GM23248 (cell line): ENCODE measurements around the gene TRIM37. TPM values are rescaled to one million over a fixed set of nuclear protein-coding genes. Genes with fewer than 3 reads are reported as not detected.
"Not testable (repeated sequence)": the region's sequence is repeated elsewhere in the genome, so short reads cannot be mapped to it uniquely, and the experiment has no call there.

ENCODE experiments used
- DNase-seq: peaks from one replicate; pipeline ENCODE4 v3.0.0-alpha.2; 2015
- H2AFZ ChIP-seq: fragments of 200-600 bp; sonication (generic); 2 replicates; pipeline ENCODE4 v1.6.1; 2016; ENCODE audit warnings: antibody characterized with exemption
- H3F3A ChIP-seq: fragments of 200-600 bp; sonication (generic); 2 replicates; pipeline ENCODE4 v1.6.1; 2016; ENCODE audit warnings: mild to moderate bottlenecking, antibody characterized with exemption, mixed run types; ENCODE audit not compliant: insufficient read depth
- H3K27ac ChIP-seq: fragments of 200-600 bp; sonication (generic); 2 replicates; pipeline ENCODE4 v1.5.1; 2016; ENCODE audit warnings: mild to moderate bottlenecking
- H3K27me3 ChIP-seq: fragments of 200-600 bp; sonication (generic); replicated peaks from 2 replicates; pipeline ENCODE4 v1.6.1; 2016; ENCODE audit warnings: mild to moderate bottlenecking; ENCODE audit not compliant: insufficient read depth
- H3K36me3 ChIP-seq: fragments of 200-600 bp; sonication (generic); 2 replicates; pipeline ENCODE4 v1.6.1; 2016; ENCODE audit warnings: low read depth, mild to moderate bottlenecking
- H3K4me1 ChIP-seq: fragments of 200-600 bp; sonication (generic); 2 replicates; pipeline ENCODE4 v1.6.1; 2016; ENCODE audit warnings: mild to moderate bottlenecking; ENCODE audit not compliant: insufficient read depth
- H3K4me2 ChIP-seq: fragments of 200-600 bp; sonication (generic); one replicate; pipeline ENCODE4 v1.6.1; 2016; ENCODE audit warnings: mild to moderate bottlenecking; ENCODE audit not compliant: unreplicated experiment
- H3K4me3 ChIP-seq: fragments of 200-600 bp; sonication (generic); 2 replicates; pipeline ENCODE4 v1.5.1; 2016; ENCODE audit warnings: mild to moderate bottlenecking
- H3K79me2 ChIP-seq: fragments of 200-600 bp; sonication (generic); 2 replicates; pipeline ENCODE4 v1.6.1; 2016; ENCODE audit warnings: mild to moderate bottlenecking; ENCODE audit not compliant: insufficient read depth
- H3K9ac ChIP-seq: fragments of 200-600 bp; sonication (generic); 2 replicates; pipeline ENCODE4 v1.6.1; 2016; ENCODE audit warnings: mild to moderate bottlenecking
- H3K9me2 ChIP-seq: fragments of 200-600 bp; sonication (generic); 2 replicates; pipeline ENCODE4 v1.6.1; 2016; ENCODE audit warnings: mixed run types, mild to moderate bottlenecking, moderate library complexity; ENCODE audit not compliant: insufficient read depth
- H3K9me3 ChIP-seq: fragments of 200-600 bp; sonication (generic); one replicate; pipeline ENCODE4 v1.6.1; 2017; ENCODE audit warnings: low read depth
- H4K20me1 ChIP-seq: fragments of 200-600 bp; sonication (generic); 2 replicates; pipeline ENCODE4 v1.6.0; 2016; ENCODE audit not compliant: insufficient read depth
- EZH2 ChIP-seq: fragments of 200-600 bp; sonication (generic); IDR thresholded peaks from 2 replicates; pipeline ENCODE4 v1.6.1; 2018; ENCODE audit warnings: antibody characterized with exemption, mild to moderate bottlenecking; ENCODE audit not compliant: insufficient read depth, poor library complexity, severe bottlenecking
- EZH2phosphoT487 ChIP-seq: fragments of 200-600 bp; sonication (generic); IDR thresholded peaks from 2 replicates; pipeline ENCODE4 v1.6.1; 2018; ENCODE audit warnings: antibody characterized with exemption, moderate library complexity, mild to moderate bottlenecking, low read depth; ENCODE audit not compliant: insufficient read depth
- WGBS, 2 experiments: methylation state at CpG; one replicate each; pipeline ENCODE4 v1.1.6; 2015 to 2017; ENCODE audit warnings: low lambda C conversion rate in 2 of 2, low coverage in 1 of 2; ENCODE audit errors: missing lambda C conversion rate in 2 of 2; 5-methylcytosine and 5-hydroxymethylcytosine counted together
- in situ Hi-C: fragments of 300-500 bp; cut with MboI; formaldehyde crosslinking; loops from 2 replicates; pipeline ENCODE4 v1.15.0; 2020
- polyA plus RNA-seq: library from polyadenylated mRNA; unstranded; fragments of >200 nt; fragmentation: Nextera tagmentation; extraction: Ambion mirVana; gene quantifications from 2 replicates; pipeline ENCODE4 v1.2.1, GENCODE V29; 2016
- total RNA-seq: library from RNA; depleted of rRNA; stranded (reverse); fragments of >200 nt; shearing (Covaris generic); gene quantifications from 2 replicates; pipeline ENCODE4 v1.2.3, GENCODE V29; 2014

Gene TRIM37
- total and polyA plus RNA-seq, 2 experiments from 2014 or later = 17.1 to 23.7 TPM

- no peaks in the 10 kb centered on the region for H4K20me1 ChIP-seq
- H3K79me2 ChIP-seq = no peaks in the 10 kb centered on the region
- no peaks in the 10 kb centered on the region for H3K36me3 ChIP-seq
- H3K4me3 ChIP-seq = no peak overlapping the region
- peaks cover 13% of the 10 kb centered on the region for H3F3A ChIP-seq
- no peak overlapping the region for H3K4me2 ChIP-seq
- in situ Hi-C loops = no loop called here
- no peaks in the 10 kb centered on the region for H3K9me3 ChIP-seq
- peaks cover 11% of the 10 kb centered on the region for H3K4me1 ChIP-seq
- TF ChIP-seq EZH2 (no peak), EZH2phosphoT487 (no peak)
- peak; percentile 70 for DNase-seq
- no peak overlapping the region for H3K9ac ChIP-seq
- no peak overlapping the region for H3K27ac ChIP-seq
- no peaks in the 10 kb centered on the region for H3K9me2 ChIP-seq
- no peaks in the 10 kb centered on the region for H3K27me3 ChIP-seq
- H2AFZ ChIP-seq = peak overlapping the region; percentile 14; the same call in 1 of the 2 replicates
These were observed 146.6 kb downstream of the TRIM37 start for GRCh38 chr17:58960068-58960467.

- H3K79me2 ChIP-seq, H3K27me3 ChIP-seq, in situ Hi-C loops, H3K36me3 ChIP-seq, H3K4me3 ChIP-seq, H3K27ac ChIP-seq, H2AFZ ChIP-seq, H3K9me3 ChIP-seq, H3K4me2 ChIP-seq, H3K9ac ChIP-seq, H3K9me2 ChIP-seq, DNase-seq, H4K20me1 ChIP-seq: not testable (repeated sequence)
- peaks cover 13% of the 10 kb centered on the region for H3F3A ChIP-seq
- peaks cover 11% of the 10 kb centered on the region for H3K4me1 ChIP-seq
- 63 to 100% methylated on average over 1 of the region's 1 CpG for WGBS, 2 experiments
These were observed 149.0 kb downstream of the TRIM37 start for GRCh38 chr17:58957725-58958073.

- H3K79me2 ChIP-seq = no peaks in the 10 kb centered on the region
- no peak overlapping the region for H3K27ac ChIP-seq
- peak overlapping the region; percentile 16 for H3K4me2 ChIP-seq
- in situ Hi-C loops = no loop called here
- no peaks in the 10 kb centered on the region for H3K27me3 ChIP-seq
- H3K36me3 ChIP-seq = no peaks in the 10 kb centered on the region
- WGBS, 2 experiments = 44 to 47% methylated on average over 2 of the region's 2 CpGs
- peaks cover 11% of the 10 kb centered on the region for H3K4me1 ChIP-seq
- H2AFZ ChIP-seq = no peak overlapping the region
- no peak for TF ChIP-seq EZH2phosphoT487
- TF ChIP-seq EZH2 = no peak
- no peaks in the 10 kb centered on the region for H4K20me1 ChIP-seq
- H3K9me2 ChIP-seq = no peaks in the 10 kb centered on the region
- H3K9ac ChIP-seq = no peak overlapping the region
- H3K4me3 ChIP-seq = no peak overlapping the region
- H3K9me3 ChIP-seq = no peaks in the 10 kb centered on the region
- peaks cover 13% of the 10 kb centered on the region for H3F3A ChIP-seq
- DNase-seq = peak; percentile 41
These were observed 149.5 kb downstream of the TRIM37 start for GRCh38 chr17:58956997-58957724.

GRCh38 chr17:58954358-58954757 lies 152.3 kb downstream of the TRIM37 start:
- H3K27me3 ChIP-seq, in situ Hi-C loops, H2AFZ ChIP-seq, H3K9me2 ChIP-seq, H3K4me3 ChIP-seq, H3K9me3 ChIP-seq, H3K79me2 ChIP-seq, H4K20me1 ChIP-seq, H3K4me2 ChIP-seq, DNase-seq, H3K9ac ChIP-seq, H3K36me3 ChIP-seq, H3K27ac ChIP-seq: not testable (repeated sequence)
- 21 to 31% methylated on average over 2 of the region's 2 CpGs for WGBS, 2 experiments
- H3K4me1 ChIP-seq = peaks cover 11% of the 10 kb centered on the region
- peaks cover 13% of the 10 kb centered on the region for H3F3A ChIP-seq

GRCh38 chr17:58947824-58948223 lies 158.9 kb downstream of the TRIM37 start:
- DNase-seq = no peak
- H3K27ac ChIP-seq = no peak overlapping the region
- no peaks in the 10 kb centered on the region for H3F3A ChIP-seq
- no peak overlapping the region for H3K4me2 ChIP-seq
- H3K27me3 ChIP-seq = no peaks in the 10 kb centered on the region
- H3K79me2 ChIP-seq = no peaks in the 10 kb centered on the region
- no peak overlapping the region for H3K9ac ChIP-seq
- TF ChIP-seq EZH2 = no peak
- no peak for TF ChIP-seq EZH2phosphoT487
- H3K9me2 ChIP-seq = no peaks in the 10 kb centered on the region
- H4K20me1 ChIP-seq = no peaks in the 10 kb centered on the region
- H3K4me1 ChIP-seq = no peaks in the 10 kb centered on the region
- no peaks in the 10 kb centered on the region for H3K9me3 ChIP-seq
- H3K4me3 ChIP-seq = no peak overlapping the region
- WGBS, 2 experiments = 61 to 66% methylated on average over 3 of the region's 3 CpGs
- no peaks in the 10 kb centered on the region for H3K36me3 ChIP-seq
- no peak overlapping the region for H2AFZ ChIP-seq
- in situ Hi-C loops = no loop called here
